Suppressor macrophage (primary cell): Measurements from ENCODE around the gene GMEB2.
"Not testable (repeated sequence)": the region's sequence is repeated elsewhere in the genome, so short reads cannot be mapped to it uniquely, and the experiment has no call there.

Experiments
- DNase-seq, 4 experiments: peaks; one replicate each; pipeline ENCODE4 v3.0.0-alpha.2; 2020 to 2022
- total RNA-seq, 17 experiments: gene quantifications; one replicate each; lab custom pipeline; 2026; ENCODE audit warnings: mixed read lengths in 6 of 17, inconsistent platforms in 3 of 17; lab: John Stamatoyannopoulos, UW

Gene GMEB2, protein sequence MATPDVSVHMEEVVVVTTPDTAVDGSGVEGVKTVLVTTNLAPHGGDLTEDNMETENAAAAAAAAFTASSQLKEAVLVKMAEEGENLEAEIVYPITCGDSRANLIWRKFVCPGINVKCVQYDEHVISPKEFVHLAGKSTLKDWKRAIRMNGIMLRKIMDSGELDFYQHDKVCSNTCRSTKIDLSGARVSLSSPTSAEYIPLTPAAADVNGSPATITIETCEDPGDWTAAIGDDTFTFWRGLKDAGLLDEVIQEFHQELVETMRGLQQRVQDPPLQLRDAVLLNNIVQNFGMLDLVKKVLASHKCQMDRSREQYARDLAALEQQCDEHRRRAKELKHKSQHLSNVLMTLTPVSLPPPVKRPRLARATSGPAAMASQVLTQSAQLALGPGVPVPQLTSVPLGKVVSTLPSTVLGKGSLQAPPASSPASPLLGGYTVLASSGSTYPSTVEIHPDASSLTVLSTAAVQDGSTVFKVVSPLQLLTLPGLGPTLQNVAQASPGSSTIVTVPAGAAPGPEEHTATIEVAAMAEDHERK
- 14.7 to 35.6 (median 20.5) reads per million in 17 experiments for total RNA-seq

DNA sequence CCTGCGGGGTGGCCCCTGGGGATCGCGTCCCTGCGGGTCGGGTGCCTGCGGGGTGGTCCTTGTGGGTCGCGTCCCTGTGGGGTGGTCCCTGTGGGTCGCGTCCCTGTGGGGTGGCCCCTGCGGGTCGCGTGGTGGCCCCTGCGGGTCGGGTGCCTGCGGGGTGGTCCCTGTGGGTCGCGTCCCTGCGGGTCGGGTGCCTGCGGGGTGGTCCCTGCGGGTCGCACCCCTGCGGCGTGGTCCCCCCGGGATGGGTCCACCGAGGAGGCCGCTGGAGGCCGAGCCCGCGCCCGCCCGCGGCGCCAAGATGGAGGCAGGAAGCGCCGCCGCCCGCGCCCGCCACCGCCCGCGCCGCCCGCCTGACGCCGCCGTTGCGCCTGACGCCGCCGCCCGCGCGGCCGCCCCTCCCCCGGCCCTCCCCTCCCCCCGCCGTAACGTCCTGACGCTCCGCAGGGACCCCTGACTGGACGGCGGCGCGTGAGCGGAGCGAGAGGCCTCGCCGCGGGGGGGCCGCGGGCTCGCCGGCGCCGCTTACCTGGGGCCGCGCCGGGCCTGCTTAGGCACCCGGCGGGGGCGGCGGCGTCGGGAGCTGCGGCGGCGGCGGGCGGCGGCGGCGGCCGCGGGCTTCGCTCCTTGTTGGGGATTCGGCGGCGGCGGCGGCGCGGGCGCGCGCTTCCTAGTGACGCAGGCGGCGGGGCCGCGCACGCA lies at the start of gene GMEB2:
Gene GMEB2, minus strand, starts transcription at position 678 of the 705 bp plus-strand sequence. CDS start 7,704 bp downstream, outside the sequence.
- DNase-seq = peak in 3 of 4 experiments; percentile 82 to 94 (median 93)

DNA sequence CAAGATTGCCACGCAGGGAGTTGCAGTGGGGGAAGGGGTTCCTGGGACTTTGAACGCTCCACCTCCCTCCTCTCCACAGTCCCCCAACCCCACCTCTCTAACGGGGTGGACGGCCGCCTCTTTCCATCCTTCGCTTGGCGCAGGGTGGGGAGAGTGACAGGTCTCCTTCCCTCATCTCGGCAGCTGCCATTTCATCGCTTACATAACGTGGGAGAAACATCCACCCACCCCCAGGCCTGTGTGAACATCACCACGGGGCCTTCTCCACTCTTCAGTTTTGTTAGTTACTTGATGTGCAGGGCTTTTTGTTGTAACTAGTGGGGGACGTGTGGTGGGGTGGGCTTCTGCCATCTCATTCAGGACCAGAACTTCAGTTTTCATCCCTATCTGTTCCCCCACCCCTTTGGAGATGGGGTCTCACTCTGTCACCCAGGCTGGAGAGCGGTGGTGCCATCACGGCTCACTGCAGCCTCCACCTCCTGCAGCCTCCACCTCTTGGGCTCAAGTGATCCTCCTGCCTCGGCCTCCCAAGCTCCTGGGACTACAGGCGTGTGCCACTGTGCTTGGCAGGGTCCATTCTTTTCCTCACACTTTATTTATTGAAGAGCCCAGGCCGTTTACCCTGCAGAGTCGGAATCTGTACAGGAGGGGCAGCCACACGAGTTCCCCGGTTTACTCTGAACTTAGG lies 48.9 kb upstream of the GMEB2 start:
- DNase-seq = no peak

DNA sequence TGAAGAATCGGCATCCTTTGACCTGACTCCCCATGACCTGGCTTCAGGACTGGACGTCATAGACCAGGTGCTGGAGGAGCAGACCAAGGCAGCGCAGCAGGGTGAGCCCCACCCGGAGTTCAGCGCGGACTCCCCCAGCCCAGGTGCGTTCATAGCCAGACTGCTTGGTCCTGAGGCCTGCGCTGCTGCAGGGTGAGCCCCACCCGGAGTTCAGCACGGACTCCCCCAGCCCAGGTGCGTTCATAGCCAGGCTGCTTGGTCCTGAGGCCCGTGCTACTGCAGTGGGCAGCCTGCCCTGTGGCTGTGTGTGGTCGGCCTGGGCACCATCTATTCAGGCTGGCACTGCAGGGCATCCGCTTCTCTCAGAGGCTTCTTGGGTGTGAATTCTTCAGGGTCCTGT lies 47.0 kb upstream of the GMEB2 start:
- no peak for DNase-seq

DNA sequence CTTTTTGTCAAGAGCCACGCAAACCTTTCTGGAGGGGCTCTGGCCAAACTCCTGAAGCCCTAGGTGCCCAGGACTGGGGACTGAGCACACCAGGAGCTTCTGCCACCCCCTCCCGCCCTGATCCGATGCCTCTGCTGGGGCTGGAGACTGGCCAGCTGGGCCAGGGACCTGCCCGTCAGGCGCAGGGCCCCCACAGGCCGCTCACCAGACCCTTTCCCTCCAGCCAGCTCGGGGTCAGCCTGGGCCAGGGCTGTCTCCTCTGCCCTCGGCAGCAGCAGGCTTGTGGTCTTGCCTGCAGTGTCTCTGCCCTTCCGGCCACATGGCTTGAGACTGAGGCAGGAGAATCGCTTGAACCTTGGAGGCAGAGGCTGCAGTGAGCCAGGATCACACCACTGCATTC lies 45.8 kb upstream of the GMEB2 start:
- no peak for DNase-seq

DNA sequence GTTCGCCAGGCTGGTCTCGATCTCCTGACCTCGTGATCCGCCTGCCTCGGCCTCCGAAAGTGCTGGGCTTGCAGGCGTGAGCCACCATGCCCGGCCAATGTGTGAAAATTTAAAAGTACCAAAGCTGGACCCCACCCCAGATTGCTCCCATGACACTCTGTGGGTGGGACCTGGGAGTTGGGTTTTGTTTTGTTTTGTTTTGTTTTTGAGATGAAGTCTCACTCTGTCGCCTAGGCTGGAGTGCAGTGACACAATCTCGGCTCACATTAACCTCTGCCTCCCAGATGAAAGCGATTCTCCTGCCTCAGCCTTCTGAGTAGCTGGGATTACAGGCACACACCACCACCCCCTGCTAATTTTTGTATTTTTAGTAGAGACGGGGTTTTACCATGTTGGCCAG lies 44.8 kb upstream of the GMEB2 start:
- not testable (repeated sequence) for DNase-seq

DNA sequence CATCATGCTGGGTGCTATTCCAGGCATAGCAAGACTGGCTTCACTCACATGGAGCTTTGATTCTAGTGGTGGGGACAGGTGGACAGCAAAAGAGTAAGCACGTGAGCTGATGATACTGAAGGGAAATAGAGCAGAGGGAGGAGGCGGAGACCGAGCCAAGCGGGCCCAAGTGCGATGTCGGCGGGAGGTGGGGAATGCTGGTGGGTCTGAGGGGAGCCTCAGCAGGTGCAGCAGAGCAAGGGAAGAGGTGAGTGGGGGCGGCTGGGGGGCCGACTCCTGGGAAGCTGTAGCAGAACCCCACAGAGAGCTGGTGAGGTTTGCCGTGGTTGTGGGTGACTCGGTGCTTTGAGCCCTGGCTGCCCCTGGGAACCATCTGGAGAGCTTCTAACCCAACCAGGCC lies 41.5 kb upstream of the GMEB2 start:
- no peak for DNase-seq

DNA sequence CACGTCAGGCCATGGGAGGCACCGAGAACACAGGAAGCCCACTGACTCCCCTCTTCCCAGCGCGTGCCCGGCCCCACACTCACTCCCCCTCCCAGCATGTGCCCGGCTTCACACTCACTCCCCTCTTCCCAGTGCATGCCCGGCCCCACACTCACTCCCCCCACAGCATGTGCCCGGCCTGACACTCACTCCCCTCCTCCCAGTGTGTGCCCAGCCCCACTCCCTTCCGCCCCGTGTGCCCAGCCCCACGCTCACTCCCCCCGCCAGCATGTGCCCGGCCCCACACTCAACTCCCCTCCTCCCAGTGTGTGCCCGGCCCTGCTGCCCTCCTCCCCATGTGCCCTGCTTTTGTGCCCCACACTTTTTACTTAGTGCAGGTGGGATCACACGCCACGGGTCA lies 41.0 kb upstream of the GMEB2 start:
- DNase-seq = no peak

DNA sequence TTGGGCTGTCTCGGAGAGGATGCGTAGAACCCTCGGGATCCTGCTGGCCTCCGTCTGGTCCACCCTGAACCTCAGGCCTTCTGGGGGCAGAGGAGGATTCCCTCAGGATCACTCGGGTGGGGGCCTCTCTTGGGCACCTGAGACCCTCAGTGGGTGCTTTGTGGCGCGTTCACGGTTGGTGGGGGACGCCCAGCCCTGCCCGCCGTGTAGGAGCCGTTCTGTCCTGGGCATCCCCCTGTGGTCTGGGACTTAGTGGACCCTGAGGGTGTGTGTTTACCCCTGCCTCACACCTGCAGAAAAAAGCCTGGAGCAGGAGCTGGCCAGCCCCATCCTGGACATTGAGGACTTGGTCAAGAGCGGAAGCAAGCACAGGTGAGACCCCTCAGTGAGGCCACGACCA lies 38.8 kb upstream of the GMEB2 start:
- DNase-seq = no peak

DNA sequence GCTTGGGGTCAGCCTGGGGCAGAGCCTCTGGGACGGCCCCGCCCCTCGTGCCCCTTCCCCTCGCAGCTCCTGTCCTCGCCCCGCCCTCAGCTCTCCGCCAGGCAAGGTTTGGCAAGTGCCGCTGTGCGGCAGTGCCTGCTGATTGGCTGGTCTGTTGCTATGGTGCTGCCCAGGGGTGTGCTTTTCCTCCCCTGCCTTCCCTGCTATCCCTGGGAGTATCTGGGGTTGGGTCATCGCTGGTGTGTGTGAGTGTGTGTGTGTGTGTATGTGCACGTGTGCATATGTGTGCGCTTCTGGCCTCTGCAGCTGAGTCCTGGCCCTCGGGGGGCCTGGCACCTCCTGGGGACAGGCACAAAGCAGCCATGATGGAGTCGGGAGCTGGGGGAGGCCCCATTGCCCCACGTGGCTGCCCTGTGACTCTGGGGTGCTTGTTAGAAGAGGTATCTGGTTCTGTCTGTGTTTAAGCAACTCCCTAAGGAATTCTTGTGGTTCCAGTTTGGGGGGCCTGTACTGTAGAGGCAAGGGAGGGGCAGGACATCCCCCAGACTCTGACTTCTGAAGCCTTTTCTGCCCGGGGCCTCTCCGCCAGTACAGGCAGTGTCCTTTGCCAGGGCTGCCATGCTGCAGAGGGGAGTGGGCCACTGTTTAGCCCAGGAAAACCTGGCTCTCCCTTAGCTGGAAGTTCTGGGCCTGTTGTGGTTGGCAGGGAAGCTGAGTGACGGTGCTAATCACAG lies 38.1 kb upstream of the GMEB2 start:
- DNase-seq = no peak

DNA sequence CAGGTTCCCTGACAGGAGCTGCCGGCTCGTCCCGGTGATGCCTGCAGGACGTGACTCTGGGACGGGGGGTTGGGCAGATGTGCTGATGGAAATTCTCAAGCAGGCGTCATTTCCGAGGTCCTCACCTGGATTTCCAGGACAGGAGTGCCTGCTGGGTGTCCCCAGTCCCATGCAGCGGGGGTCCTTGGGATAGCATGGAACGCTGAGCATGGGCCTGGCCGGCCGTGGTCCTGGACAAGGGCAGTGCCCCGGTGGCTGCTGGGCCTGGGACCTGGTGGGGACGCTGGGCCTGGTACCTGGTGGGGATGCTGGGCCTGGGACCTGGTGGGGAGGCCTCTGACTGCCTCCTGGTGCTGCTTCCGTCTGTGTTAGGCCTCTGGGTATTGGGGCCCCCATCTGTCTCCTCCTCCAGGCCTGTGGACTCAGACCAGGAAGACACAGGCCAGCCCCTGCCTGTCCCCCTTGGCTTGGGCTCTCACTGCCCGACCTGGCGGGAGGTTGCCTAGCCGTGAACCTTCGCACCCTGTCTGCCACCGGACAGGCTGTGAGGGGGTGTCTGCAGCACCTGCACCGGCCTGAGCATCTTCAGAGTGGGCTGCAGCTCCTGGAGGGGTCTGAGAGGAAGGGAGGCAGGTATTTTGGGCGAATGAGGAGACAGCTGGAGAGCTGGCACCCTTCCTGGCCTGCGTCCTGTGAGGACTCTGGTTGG lies 37.4 kb upstream of the GMEB2 start:
- no peak for DNase-seq

DNA sequence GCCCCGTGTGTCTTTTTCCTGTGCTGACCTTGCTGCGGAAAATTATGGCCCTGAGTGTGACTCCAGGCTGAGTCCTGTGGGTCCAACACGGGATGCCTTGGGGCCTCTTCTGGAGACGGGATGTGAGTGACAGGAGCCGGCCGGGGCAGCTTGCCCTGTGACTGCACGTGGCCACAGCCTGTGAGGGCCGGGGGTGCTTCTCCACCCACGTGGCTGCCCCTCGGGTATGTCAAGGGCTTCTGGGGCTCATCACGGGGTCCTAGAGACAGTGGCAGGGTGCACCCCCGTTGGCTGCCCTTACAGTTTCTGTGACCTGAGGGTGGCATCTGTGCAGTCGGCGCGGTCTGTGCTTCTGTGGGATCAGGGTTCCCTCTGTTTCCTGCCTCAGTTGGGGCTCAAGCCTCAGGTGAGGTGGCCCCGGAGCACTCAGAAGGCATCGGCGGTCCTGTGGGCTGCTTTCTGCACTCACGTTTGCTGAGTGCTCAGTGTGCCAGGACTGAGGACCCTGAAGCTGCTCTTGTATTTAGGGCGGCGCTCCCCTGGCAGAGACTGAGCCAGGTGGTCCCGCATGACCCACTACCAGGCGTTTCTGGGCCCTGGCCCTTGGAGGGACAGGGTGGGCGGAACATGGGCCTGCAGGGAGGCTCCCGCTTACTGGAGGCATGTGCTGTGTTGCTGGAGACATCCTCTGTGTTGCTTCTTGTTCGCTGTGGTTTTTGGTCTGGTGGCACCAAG lies 36.6 kb upstream of the GMEB2 start:
- no peak for DNase-seq

DNA sequence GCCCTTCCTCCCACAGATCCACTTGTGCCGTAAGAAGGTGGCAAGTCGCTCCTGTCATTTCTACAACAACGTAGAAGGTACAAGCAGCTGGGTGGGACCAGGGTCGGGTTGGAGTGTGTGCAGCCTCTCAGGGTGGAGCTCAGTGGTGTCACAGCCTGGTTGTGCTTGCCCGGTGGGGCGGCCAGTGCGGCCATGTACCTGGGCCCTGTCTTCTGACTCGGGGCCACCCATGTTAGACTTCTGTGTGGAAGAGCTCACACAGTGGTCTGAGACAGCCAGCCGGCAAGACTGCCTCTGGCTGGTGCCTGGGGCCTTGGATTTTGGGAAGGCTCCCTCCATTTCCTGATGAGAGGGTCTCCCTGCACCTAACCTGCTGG lies 35.9 kb upstream of the GMEB2 start:
- no peak for DNase-seq

DNA sequence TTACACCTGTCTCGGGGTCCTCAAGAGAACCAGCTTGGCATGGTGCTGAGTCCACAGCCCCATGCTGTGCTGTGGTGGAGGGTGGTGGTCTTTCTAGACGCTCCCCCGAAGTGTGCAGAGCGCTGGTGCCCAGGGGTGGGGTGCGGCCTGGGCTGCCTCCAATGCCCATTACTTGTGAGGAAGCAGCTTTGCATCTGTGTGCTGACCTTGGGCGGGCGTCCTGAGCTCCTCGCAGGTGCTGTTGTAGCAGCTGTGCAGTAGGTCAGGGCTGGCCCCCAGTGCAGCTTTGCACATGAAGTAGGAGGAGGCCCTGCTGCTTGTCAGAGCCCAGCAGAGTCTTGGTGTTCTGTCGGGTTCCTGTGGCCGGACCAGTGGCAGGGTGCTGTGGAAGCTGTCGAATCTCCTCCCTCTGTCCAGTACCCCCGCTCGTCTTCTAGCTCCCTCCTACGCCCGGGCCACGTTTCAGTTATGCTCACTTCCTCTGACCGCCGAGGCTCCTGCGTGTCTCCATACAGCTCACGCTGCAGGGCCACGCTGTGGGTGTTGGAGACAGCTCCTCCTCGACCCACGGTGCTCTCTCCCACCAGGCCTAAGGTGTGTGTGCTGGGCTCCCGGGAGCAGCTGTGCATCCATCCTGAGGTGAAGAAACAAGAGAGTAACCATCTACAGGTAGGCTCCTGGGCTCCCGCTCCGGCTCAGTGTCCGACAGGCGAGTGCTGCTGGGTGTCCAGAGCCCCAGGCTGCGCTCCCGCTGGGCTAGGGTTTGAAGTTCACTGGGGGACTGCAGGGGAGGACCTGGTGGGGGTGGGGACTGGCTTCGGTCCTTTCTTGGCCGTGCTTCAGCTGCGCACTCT lies 35.3 kb upstream of the GMEB2 start:
- DNase-seq = no peak

DNA sequence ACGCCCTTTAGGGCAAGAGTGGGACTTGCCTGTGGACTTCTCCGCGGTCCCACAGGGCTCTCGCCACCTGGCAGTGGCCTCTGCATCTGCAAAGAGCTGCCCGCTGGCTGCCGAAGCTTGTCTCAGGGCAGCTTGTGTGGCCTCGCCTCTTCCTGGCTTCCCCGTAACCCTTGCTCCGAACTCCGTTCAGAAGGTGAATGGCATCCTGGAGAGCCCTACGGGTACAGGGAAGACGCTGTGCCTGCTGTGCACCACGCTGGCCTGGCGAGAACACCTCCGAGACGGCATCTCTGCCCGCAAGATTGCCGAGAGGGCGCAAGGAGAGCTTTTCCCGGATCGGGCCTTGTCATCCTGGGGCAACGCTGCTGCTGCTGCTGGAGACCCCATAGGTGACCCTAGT lies 34.2 kb upstream of the GMEB2 start:
- no peak for DNase-seq

DNA sequence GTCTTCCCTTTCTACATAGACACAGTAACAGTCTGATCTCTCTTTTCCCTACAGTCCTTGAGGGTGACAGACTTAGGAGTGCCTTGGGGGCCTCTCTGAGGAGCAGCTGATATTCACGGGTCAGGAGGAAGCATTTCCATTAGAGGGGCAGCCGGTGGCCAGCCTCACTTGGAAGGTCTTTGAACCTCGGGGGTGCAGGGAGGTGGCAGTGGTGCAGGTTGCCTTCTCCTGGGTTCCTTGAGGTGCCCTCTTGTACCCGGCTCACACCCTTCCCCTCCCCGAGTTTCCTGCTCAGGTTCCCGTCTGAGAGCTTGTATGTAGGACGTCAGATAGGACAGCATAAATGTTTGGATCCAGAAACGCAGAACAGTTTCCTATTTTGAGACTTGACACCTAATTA lies 33.7 kb upstream of the GMEB2 start:
- DNase-seq = no peak

DNA sequence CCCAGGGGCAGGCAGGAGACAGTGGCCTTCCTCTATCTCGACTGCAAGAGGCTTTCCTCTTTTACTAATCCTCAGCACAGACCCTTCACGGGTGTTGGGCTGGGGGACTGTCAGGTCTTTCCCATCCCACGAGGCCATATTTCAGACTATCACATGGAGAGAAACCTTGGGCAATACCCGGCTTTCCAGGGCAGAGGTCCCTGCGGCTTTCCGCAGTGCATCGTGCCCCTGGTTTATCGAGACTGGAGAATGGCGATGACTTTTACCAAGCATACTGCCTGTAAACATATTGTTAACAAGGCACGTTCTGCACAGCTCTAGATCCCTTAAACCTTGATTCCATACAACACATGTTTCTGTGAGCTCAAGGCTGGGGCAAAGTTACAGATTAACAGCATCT lies 33.3 kb upstream of the GMEB2 start:
- DNase-seq = not testable (repeated sequence)

DNA sequence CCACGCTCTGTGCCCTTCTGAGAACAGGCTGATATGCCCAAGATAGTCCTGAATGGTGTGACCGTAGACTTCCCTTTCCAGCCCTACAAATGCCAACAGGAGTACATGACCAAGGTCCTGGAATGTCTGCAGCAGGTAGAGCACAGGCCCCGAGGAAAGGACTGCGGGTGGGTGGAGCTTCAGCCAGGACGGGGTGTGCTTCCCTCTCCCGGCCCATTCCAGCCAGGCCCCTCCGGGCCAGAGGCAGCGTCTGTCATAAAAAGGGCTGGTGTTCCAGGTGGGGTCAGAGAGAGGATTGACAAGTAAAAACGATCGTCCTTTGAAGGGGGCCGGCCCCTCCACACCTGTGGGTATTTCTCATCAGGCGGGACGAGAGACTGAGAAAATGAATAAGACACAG lies 32.5 kb upstream of the GMEB2 start:
- no peak for DNase-seq

DNA sequence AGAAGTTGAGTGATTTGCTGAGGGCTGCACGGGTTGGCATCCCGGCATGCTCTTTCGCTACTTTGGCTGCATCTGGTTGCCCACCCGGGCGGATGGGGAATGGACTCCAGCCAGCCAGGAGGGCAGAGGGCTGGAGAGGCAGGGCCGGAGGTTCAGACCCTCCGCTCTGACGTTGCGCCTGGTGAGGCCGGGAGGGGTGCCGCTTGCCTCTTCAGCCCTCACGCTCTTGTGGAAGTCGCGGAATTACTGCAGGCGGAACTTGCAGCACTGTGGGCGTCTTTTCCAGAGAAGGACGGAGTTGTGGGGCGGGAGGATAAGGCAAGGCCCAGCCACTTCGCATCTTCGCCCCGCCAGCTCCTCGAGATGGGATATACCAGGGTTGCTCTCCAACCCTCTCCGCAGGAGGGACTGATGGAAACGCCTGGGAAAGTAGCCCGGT lies 31.9 kb upstream of the GMEB2 start:
- DNase-seq = peak; percentile 68 to 84 (median 82)

DNA sequence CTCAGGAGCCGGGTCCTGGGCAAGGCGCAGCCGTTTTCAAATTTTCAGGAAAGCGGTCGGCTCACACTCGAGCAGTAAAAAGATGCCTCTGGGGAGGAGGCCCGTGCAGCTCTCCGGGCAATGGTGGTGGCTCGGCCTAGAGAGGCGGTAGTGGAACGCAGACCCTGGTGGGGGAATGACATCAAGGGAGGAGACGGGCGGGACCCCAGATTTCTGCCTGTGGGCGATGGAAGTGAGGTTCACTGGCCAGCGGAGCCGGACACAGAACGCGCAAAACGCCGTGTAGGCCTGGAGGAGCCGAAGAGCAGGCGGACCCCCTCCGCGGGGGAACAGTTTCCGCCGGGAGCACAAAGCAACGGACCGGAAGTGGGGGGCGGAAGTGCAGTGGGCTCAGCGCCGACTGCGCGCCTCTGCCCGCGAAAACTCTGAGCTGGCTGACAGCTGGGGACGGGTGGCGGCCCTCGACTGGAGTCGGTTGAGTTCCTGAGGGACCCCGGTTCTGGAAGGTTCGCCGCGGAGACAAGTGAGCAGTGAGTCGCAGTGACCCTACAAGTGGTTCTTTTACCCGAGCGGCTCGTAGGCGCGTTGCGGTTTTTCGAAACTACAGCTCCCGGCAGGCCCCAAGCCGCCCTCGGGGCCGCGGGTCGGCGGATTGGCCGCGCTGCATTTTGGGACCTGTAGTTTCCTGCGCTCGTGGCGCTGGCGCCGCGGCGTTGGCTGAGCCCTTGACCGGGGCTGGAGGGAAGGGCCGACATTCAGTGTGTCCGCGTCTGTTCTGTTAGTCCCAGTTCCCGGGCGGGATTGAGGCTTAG lies 31.2 kb upstream of the GMEB2 start, which contains the start of gene RTEL1:
Gene RTEL1, plus strand, starts transcription at position 376 of the 812 bp plus-strand sequence. CDS start 1,091 bp downstream, outside the sequence.
- DNase-seq = peak; percentile 94 to 97 (median 96)
